Stomach (tissue), 9 donors: ENCODE measurements around the gene PPP2R3A. TPM values are rescaled to one million over a fixed set of nuclear protein-coding genes. Genes with fewer than 3 reads are reported as not detected.

Experiments
- DNase-seq, 2 donors: peaks; one replicate each; pipeline versions ENCODE4 v3.0.0 to v3.0.0-alpha.2; 2013 to 2019
- H3K27ac ChIP-seq, 5 donors: fragments of 200-600 bp in 4 of 5; sonication (generic) in 4 of 5; one replicate each; pipeline ENCODE4 v1.5.1; 2013 to 2019; ENCODE audit warnings: mild to moderate bottlenecking in 1 of 5, moderate library complexity in 1 of 5
- H3K27me3 ChIP-seq, 3 donors: fragments of 200-600 bp; sonication (generic); one replicate each; pipeline ENCODE4 v1.5.1; 2017 to 2019; ENCODE audit warnings: mixed run types in 1 of 3
- H3K36me3 ChIP-seq, 4 donors: fragments of 200-600 bp; sonication (generic); 1 replicate in 3 of 4; 2 replicates in 1 of 4; pipeline ENCODE4 v1.5.1; 2016 to 2019
- H3K4me1 ChIP-seq, 4 donors: fragments of 200-600 bp; sonication (generic); one replicate each; pipeline ENCODE4 v1.5.1; 2016 to 2019
- H3K4me3 ChIP-seq, 4 donors: fragments of 200-600 bp; sonication (generic) in 3 of 4; one replicate each; pipeline ENCODE4 v1.5.1; 2016 to 2019; ENCODE audit warnings: mild to moderate bottlenecking in 1 of 4
- H3K9me3 ChIP-seq, 4 donors: fragments of 200-600 bp; sonication (generic); one replicate each; pipeline ENCODE4 v1.5.1; 2016 to 2019
- EP300 ChIP-seq: sonication (generic); formaldehyde crosslinking; IDR thresholded peaks from one replicate; pipeline ENCODE4 v1.6.1; 2017; ENCODE audit warnings: antibody characterized with exemption
- POLR2A ChIP-seq, 4 donors: fragments of 450-650 bp; IDR thresholded peaks; one replicate each; pipeline ENCODE4 v1.6.1; 2016; ENCODE audit warnings: antibody characterized with exemption in 4 of 4, control low read depth in 2 of 4, mild to moderate bottlenecking in 1 of 4, moderate library complexity in 1 of 4
- POLR2AphosphoS5 ChIP-seq, 3 donors: sonication (generic); formaldehyde crosslinking; IDR thresholded peaks; one replicate each; pipeline ENCODE4 v1.6.1; 2016; ENCODE audit warnings: antibody characterized with exemption in 3 of 3
- WGBS, 5 donors: extraction: QIAGEN DNeasy Blood & Tissue Kit in 3 of 5; methylation state at CpG; one replicate each; pipeline versions ENCODE4 v1.1.5 to v1.1.7; 2013 to 2018; 5-methylcytosine and 5-hydroxymethylcytosine counted together
- intact Hi-C: fragments of 100-400 bp; cut with DNase I; formaldehyde crosslinking; loops from one replicate; pipeline ENCODE4 v1.15.1; 2023; ENCODE audit warnings: low total_unique reads
- polyA plus RNA-seq, 3 donors: library from polyadenylated mRNA; stranded (reverse); fragments of 200-250 nt; gene quantifications; one replicate each; pipeline ENCODE4 v1.2.3, GENCODE V29; 2013
- total RNA-seq, 5 donors: library from RNA; depleted of rRNA; stranded (reverse); fragments of >200 nt; gene quantifications; one replicate each; pipeline versions ENCODE4 v1.1.0 to v1.2.3, GENCODE V29; 2014 to 2016
- TF ChIP-seq, protein P1 (sequence below), 7 experiments: fragments of 450-650 bp in 4 of 7; fragments of 200-600 bp in 3 of 7; sonication (generic) in 3 of 7; IDR thresholded peaks; one replicate each; pipeline ENCODE4 v1.5.1; 2016 to 2019; ENCODE audit warnings: antibody characterized with exemption in 7 of 7, control low read depth in 2 of 7, mild to moderate bottlenecking in 1 of 7
- donor health status: healthy with polysubstance abuse.
- donor health status: Bipolar disorder and iron deficiency.
- donor health status: healthy.

PPP2R3A gene
- total and polyA plus RNA-seq, 8 donors, result 2.8 to 51.8 (median 19.2) TPM

DNA sequence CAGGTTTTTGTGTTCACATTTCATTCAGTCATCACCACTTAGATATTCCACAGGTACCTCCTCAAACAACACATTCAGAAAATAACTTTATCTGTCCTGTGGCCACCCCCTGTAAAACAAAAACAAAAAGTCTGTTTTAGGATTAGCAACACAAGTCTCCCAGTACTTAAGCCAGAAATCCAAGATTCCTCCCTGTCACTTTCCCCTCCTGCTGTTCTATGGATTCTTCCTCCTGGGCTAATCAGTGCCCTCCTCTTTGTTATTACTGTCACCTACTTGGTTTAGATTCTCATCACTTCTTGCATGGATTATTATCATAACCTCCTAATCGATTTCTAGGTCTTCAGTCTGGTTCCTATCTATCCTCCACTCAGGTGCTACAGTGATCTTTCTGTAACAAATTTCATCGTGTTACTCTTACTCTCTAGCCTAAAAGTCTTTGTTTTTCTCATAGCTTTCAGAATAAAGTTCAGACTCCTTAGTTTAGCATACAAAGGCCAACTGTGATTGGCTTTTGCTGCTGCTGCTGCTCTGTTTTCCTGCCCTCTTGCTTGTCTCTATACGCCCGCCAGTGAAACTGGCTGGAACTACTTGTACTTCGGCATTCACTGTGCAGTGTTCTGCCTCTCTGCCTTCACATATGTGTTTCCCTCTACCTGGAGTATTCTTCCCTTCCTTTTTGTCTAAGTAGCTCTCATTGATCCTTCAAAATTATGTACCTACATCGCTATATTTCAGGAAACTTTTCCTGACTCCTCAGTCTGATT, 32.2 kb downstream of the PPP2R3A start:
- Histone ChIP-seq H3K4me3 (no peak overlapping the region), H3K27me3 (no peaks in the 10 kb centered on the region), H3K27ac (no peak overlapping the region), H3K9me3 (no peaks in the 10 kb centered on the region), H3K36me3 (no peaks in the 10 kb centered on the region), H3K4me1 (peaks cover 0 to 29% (median 10%) of the 10 kb centered on the region in 4 donors)
- 75 to 90% (median 78%) methylated on average over 6 of the region's 6 CpGs for WGBS, 5 donors
- DNase-seq, result no peak
- intact Hi-C loops, result no loop called here
- TF ChIP-seq POLR2A (IDR thresholded peaks at IDR 0.05) (no peak), POLR2AphosphoS5 (IDR thresholded peaks at IDR 0.05) (no peak), EP300 (no peak)
- TF ChIP-seq, protein P1, sequence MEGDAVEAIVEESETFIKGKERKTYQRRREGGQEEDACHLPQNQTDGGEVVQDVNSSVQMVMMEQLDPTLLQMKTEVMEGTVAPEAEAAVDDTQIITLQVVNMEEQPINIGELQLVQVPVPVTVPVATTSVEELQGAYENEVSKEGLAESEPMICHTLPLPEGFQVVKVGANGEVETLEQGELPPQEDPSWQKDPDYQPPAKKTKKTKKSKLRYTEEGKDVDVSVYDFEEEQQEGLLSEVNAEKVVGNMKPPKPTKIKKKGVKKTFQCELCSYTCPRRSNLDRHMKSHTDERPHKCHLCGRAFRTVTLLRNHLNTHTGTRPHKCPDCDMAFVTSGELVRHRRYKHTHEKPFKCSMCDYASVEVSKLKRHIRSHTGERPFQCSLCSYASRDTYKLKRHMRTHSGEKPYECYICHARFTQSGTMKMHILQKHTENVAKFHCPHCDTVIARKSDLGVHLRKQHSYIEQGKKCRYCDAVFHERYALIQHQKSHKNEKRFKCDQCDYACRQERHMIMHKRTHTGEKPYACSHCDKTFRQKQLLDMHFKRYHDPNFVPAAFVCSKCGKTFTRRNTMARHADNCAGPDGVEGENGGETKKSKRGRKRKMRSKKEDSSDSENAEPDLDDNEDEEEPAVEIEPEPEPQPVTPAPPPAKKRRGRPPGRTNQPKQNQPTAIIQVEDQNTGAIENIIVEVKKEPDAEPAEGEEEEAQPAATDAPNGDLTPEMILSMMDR (IDR thresholded peaks at IDR 0.05), result no peak

GRCh38 chr3:136008221-136008620, 42.7 kb downstream of the PPP2R3A start:
- Histone ChIP-seq H3K27ac (no peak overlapping the region), H3K9me3 (no peaks in the 10 kb centered on the region), H3K27me3 (no peaks in the 10 kb centered on the region), H3K4me3 (no peak overlapping the region), H3K4me1 (peaks cover 0 to 10% (median 2%) of the 10 kb centered on the region in 4 donors), H3K36me3 (peaks cover 0 to 5% (median 0%) of the 10 kb centered on the region in 4 donors)
- no peak for DNase-seq
- no peak for TF ChIP-seq POLR2AphosphoS5 (IDR thresholded peaks at IDR 0.05)
- TF ChIP-seq EP300, result no peak
- no peak for TF ChIP-seq POLR2A (IDR thresholded peaks at IDR 0.05)
- TF ChIP-seq, protein P1 (IDR thresholded peaks at IDR 0.05), result no peak
- 36 to 63% (median 58%) methylated on average over 1 of the region's 1 CpG for WGBS, 5 donors
- intact Hi-C loops, result no loop called here

- TF ChIP-seq EP300 (no peak), POLR2A (IDR thresholded peaks at IDR 0.05) (no peak), POLR2AphosphoS5 (IDR thresholded peaks at IDR 0.05) (no peak)
- TF ChIP-seq, protein P1 (IDR thresholded peaks at IDR 0.05), result no peak
- H3K4me1 ChIP-seq, result peaks cover 0 to 10% (median 2%) of the 10 kb centered on the region in 4 donors
- H3K36me3 ChIP-seq, result peaks cover 0 to 2% (median 0%) of the 10 kb centered on the region in 4 donors
- 80 to 86% (median 83%) methylated on average over 5 of the region's 5 CpGs for WGBS, 5 donors
- no peak for DNase-seq
- H3K27me3 ChIP-seq, result no peaks in the 10 kb centered on the region
- no peak overlapping the region for H3K27ac ChIP-seq
- no peak overlapping the region for H3K4me3 ChIP-seq
- no peaks in the 10 kb centered on the region for H3K9me3 ChIP-seq
- intact Hi-C loops, result no loop called here
Measured at GRCh38 chr3:136008732-136009470, 43.4 kb downstream of the PPP2R3A start.

DNA sequence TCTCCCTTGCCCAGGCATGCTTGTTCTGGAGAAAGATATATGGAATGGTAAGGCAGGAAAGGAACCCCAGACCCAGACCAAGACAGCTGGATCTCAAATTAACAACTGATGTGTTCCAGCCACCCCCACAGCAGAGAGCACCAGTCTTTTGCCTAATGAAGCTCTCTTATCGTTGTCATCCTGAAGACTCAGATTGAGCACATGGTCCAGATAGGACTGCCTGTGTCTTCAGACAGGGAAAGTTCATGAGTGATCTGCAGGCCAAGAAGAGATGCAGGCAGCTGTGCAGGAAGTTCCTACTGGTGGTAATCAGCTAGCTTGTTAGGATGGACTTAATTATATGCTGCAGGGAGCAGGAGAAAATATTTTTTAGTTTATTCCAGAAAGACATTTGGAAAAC, 53.3 kb downstream of the PPP2R3A start:
- intact Hi-C loops, result no loop called here
- Histone ChIP-seq H3K27me3 (no peaks in the 10 kb centered on the region), H3K4me3 (no peak overlapping the region), H3K9me3 (peaks cover 0 to 5% (median 0%) of the 10 kb centered on the region in 4 donors), H3K36me3 (no peaks in the 10 kb centered on the region), H3K27ac (no peak overlapping the region), H3K4me1 (peaks cover 0 to 58% (median 12%) of the 10 kb centered on the region in 4 donors)
- WGBS, 5 donors, result 60 to 76% (median 69%) methylated on average over 1 of the region's 1 CpG
- TF ChIP-seq, protein P1 (IDR thresholded peaks at IDR 0.05), result no peak
- TF ChIP-seq POLR2A (IDR thresholded peaks at IDR 0.05) (no peak), EP300 (no peak), POLR2AphosphoS5 (IDR thresholded peaks at IDR 0.05) (no peak)
- no peak for DNase-seq
